Measurements from ENCODE around the gene ABHD4.

DNA sequence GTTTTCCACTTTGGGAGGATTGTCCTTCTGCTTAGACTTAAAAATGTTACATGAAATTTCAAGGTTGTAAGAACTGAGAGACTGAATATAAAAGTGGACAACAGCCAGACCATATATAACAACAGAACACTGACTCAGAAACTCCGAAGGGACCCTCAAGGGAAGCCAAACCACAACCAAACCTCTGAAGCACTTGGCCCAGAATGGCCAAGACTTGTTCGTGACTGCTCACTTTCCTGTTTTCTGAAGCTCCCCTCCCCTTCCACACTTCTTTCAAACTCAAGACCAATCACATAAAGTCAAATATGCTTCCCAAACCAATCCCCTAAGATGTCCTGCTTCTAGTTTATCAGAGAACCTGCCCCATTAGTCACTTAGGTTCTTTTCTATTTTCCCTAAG, 32.4 kb downstream of the ABHD4 start:
- TF ChIP-seq CTCF (IDR thresholded peaks at IDR 0.05; ENCODE audit: low read depth, low read length, missing input control), result no peak
- TF ChIP-seq, protein P1, sequence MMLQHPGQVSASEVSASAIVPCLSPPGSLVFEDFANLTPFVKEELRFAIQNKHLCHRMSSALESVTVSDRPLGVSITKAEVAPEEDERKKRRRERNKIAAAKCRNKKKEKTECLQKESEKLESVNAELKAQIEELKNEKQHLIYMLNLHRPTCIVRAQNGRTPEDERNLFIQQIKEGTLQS (IDR thresholded peaks at IDR 0.05), result no peak

Data from liver (tissue), 3 donors.